IPS DF 6.9 (cell line): ENCODE results near the gene PDLIM4.

Experiments
- DNase-seq: peaks from one replicate; pipeline ENCODE4 v3.0.0-alpha.2; 2013; ENCODE audit warnings: low read depth, low spot score
- H3K27ac ChIP-seq: one replicate; pipeline ENCODE4 v1.5.1; 2013; ENCODE audit warnings: low read length, control low read depth
- H3K27me3 ChIP-seq: 2 replicates; pipeline ENCODE4 v1.6.1; 2013; ENCODE audit warnings: mild to moderate bottlenecking, low read length; ENCODE audit not compliant: control insufficient read depth, insufficient read depth
- H3K36me3 ChIP-seq: 2 replicates; pipeline ENCODE4 v1.6.1; 2013; ENCODE audit warnings: low read length; ENCODE audit not compliant: control insufficient read depth, insufficient read depth
- H3K4me1 ChIP-seq: 2 replicates; pipeline ENCODE4 v1.6.1; 2013; ENCODE audit warnings: low read length; ENCODE audit not compliant: control insufficient read depth, insufficient read depth
- H3K4me3 ChIP-seq: 2 replicates; pipeline ENCODE4 v1.5.1; 2013; ENCODE audit warnings: mild to moderate bottlenecking, low read length
- H3K9me3 ChIP-seq: 2 replicates; pipeline ENCODE4 v1.6.1; 2013; ENCODE audit warnings: low read length, inconsistent platforms; ENCODE audit not compliant: control insufficient read depth, insufficient read depth
- WGBS: extraction: QIAGEN DNeasy Blood & Tissue Kit; methylation state at CpG from one replicate; pipeline ENCODE4 v1.1.7; 2013; ENCODE audit warnings: mixed read lengths, missing lambda C conversion rate; ENCODE audit not compliant: insufficient read length, insufficient coverage; 5-methylcytosine and 5-hydroxymethylcytosine counted together

The PDLIM4 gene

DNA sequence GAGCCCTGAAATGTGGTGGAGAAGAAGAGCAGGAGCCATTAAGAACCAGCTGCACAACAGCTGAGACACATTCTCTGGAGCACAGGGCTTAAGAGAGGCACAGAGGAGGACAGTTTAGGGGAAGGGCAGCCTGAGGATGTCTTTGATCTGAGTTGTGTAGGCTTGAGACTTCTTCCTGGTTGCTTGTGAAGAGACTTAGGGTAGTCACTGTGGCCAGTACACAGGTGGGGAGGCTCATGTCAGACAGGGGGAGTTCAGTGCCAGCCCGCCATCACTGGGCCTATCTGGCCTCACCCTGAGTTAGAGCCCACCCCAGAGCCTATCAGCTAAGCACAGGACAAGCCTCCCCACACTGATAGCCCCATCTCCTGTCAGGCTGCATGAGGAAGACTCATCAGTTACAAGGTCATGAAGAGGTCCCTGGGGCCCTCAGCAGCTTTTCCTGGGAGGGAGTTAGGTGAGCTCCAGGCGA is 56.5 kb downstream of the PDLIM4 start:
- H3K27me3 ChIP-seq: no peaks in the 10 kb centered on the region

DNA sequence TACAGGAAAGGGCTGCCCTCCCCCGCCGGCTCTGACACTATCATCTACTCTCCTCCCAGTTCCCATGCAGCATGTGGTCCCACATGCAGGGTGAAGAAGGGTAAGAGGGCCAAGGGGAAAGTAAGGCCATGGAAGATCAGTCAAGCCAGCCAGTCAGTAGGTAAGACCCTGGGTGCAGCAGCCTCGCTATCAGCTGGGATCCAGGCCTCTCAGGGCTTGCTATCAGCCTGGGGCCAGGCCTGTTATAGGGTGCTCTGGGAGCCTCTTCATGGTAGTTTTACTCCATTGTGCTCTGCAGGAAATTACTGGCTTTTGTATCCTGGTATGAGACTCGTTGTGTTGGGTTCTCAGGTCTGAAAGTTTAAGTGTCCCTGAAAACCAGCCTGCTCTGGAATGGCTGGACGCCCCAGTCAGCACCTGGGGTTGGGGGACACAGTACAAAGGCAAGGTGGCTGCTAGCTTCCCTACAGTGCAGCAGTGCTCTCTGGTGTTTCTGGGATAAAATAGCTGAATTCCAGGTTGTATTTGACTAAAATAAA is 58.1 kb downstream of the PDLIM4 start:
- H3K9me3 ChIP-seq: no peaks in the 10 kb centered on the region
- no peak overlapping the region for H3K27ac ChIP-seq
- no peak for DNase-seq
- no peaks in the 10 kb centered on the region for H3K36me3 ChIP-seq
- 0 out of 2 replicates have a peak, but pooled peaks cover 1% of the 10 kb centered on the region for H3K4me1 ChIP-seq
- H3K27me3 ChIP-seq: no peaks in the 10 kb centered on the region
- no peak overlapping the region for H3K4me3 ChIP-seq
- no CpG with 5 or more reads among the region's 5 CpGs for WGBS

More for the DNA sequence above, 56.5 kb downstream of the PDLIM4 start:
- no peaks in the 10 kb centered on the region for H3K36me3 ChIP-seq
- no peak overlapping the region for H3K27ac ChIP-seq
- no peak overlapping the region for H3K4me3 ChIP-seq
- no peak for DNase-seq
- no peaks in the 10 kb centered on the region for H3K9me3 ChIP-seq
- WGBS: no CpG with 5 or more reads among the region's 2 CpGs
- H3K4me1 ChIP-seq: 0 out of 2 replicates have a peak, but pooled peaks cover 1% of the 10 kb centered on the region

- no CpG with 5 or more reads among the region's 1 CpG for WGBS
- H3K27me3 ChIP-seq: no peaks in the 10 kb centered on the region
- no peaks in the 10 kb centered on the region for H3K9me3 ChIP-seq
- DNase-seq: no peak
- peaks cover 6% of the 10 kb centered on the region; the same call in 1 of the 2 replicates for H3K4me1 ChIP-seq
- H3K4me3 ChIP-seq: no peak overlapping the region
- H3K27ac ChIP-seq: no peak overlapping the region
- H3K36me3 ChIP-seq: no peaks in the 10 kb centered on the region
These were observed 62.5 kb downstream of the PDLIM4 start for GRCh38 chr5:132319975-132320374.

GRCh38 chr5:132321109-132321721 is 63.7 kb downstream of the PDLIM4 start:
- no CpG with 5 or more reads among the region's 3 CpGs for WGBS
- H3K36me3 ChIP-seq: no peaks in the 10 kb centered on the region
- no peak for DNase-seq
- no peak overlapping the region for H3K27ac ChIP-seq
- no peak overlapping the region for H3K4me3 ChIP-seq
- peaks cover 5% of the 10 kb centered on the region; the same call in 1 of the 2 replicates for H3K4me1 ChIP-seq
- no peaks in the 10 kb centered on the region for H3K27me3 ChIP-seq
- no peaks in the 10 kb centered on the region for H3K9me3 ChIP-seq

DNA sequence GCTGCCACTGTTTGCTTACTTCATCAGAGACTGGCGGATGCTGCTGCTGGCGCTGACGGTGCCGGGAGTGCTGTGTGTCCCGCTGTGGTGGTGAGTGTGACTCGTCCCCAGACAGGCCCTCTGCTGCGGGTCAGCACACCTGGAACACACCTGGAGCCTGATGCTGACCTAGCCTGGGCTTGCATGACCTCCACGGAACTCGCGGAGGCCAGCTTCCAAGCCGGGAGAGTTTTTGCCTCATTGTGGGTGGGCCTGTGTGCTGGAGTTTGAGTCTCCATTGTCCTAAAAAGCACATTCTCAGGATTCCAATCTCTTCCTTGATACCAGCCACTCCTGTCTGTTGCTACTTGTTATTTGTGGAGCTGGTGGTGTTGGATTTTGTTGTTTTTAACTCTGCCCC is 64.8 kb downstream of the PDLIM4 start:
- Histone ChIP-seq H3K36me3 (no peaks in the 10 kb centered on the region), H3K9me3 (no peaks in the 10 kb centered on the region), H3K4me1 (peaks cover 5% of the 10 kb centered on the region; the same call in 1 of the 2 replicates), H3K27me3 (no peaks in the 10 kb centered on the region), H3K4me3 (no peak overlapping the region), H3K27ac (no peak overlapping the region)
- WGBS: no CpG with 5 or more reads among the region's 11 CpGs
- peak; percentile 20 for DNase-seq
